HepG2 (cell line): ENCODE data around the gene SYNDIG1. TPM values are rescaled to one million over a fixed set of nuclear protein-coding genes. Genes with fewer than 3 reads are reported as not detected.

Experiments used
- ATAC-seq: fragments of 200-7000 bp; cut with Tn5 transposase; 3 replicates; pipeline ENCODE4 v1.9.1; 2020; ENCODE audit warnings: mild to moderate bottlenecking, moderate library complexity
- BruUV-seq: library from RNA; stranded (reverse); fragments of 400-500 nt; replicated peaks from 2 replicates; lab custom pipeline; 2021; lab: Mats Ljungman, UMichigan
- CTCF ChIA-PET: fragments of 300-600 bp; formaldehyde crosslinking; extraction: SDS; loops from one replicate; lab custom pipeline; 2021; ENCODE audit warnings: low total read pairs, inconsistent platforms, low intra/inter-chr PET ratio; lab: Yijun Ruan, JAX
- POLR2A ChIA-PET: fragments of 350-600 bp; sonication (Branson Sonifier 250); formaldehyde crosslinking; loops from one replicate; lab custom pipeline; 2020; ENCODE audit warnings: antibody characterized with exemption, inconsistent platforms; lab: Yijun Ruan, JAX
- DNase-seq: peaks from one replicate; pipeline ENCODE4 v3.0.0-alpha.2; 2015; ENCODE audit warnings: low spot score
- FAIRE-seq: peaks from 3 replicates; lab custom pipeline; 2011; peaks lifted over from hg19 to GRCh38; lab: Jason Lieb, UNC
- H2AFZ ChIP-seq: one replicate; pipeline ENCODE4 v1.6.1; 2011; ENCODE audit warnings: low read length, inconsistent platforms
- H3K27ac ChIP-seq: fragments of 300-600 bp; 3 replicates; pipeline ENCODE4 v1.8.0; 2011; ENCODE audit warnings: mixed run types, mild to moderate bottlenecking, mixed read lengths, low read length, inconsistent platforms; ENCODE audit not compliant: insufficient read depth; ENCODE audit errors: extremely low read length
- H3K27me3 ChIP-seq, 2 experiments: fragments of 200-600 bp in 1 of 2; 2 replicates in 1 of 2; 3 replicates in 1 of 2; pipeline versions ENCODE4 v1.6.0 to v1.8.0; 2011; ENCODE audit warnings: low read length in 2 of 2, mild to moderate bottlenecking in 2 of 2, moderate library complexity in 2 of 2, inconsistent platforms in 1 of 2; ENCODE audit not compliant: insufficient read depth in 2 of 2, control insufficient read depth in 1 of 2
- H3K36me3 ChIP-seq, 2 experiments: fragments of 200-600 bp in 1 of 2; replicated peaks in 1 of 2; 2 replicates in 1 of 2; 3 replicates in 1 of 2; pipeline versions ENCODE4 v1.5.1 to v1.8.0; 2011; ENCODE audit warnings: low read length in 2 of 2, inconsistent platforms in 1 of 2; ENCODE audit not compliant: insufficient read depth in 2 of 2, control insufficient read depth in 1 of 2
- H3K4me1 ChIP-seq: 2 replicates; pipeline ENCODE4 v1.5.1; 2012; ENCODE audit warnings: low read length, inconsistent platforms; ENCODE audit not compliant: insufficient read depth
- H3K4me2 ChIP-seq: 2 replicates; pipeline ENCODE4 v1.6.0; 2011; ENCODE audit warnings: low read depth, low read length, inconsistent platforms
- H3K4me3 ChIP-seq, 3 experiments: fragments of 200-600 bp in 1 of 3; sonication (generic), shearing (Covaris generic) in 1 of 3; replicated peaks in 1 of 3; 2 replicates each; pipeline ENCODE4 v1.5.1; 2011 to 2016; ENCODE audit warnings: low read length in 3 of 3, inconsistent platforms in 2 of 3, low read depth in 2 of 3, mild to moderate bottlenecking in 2 of 3, control low read depth in 1 of 3, mixed read lengths in 1 of 3; ENCODE audit not compliant: insufficient read depth in 1 of 3
- H3K79me2 ChIP-seq: one replicate; pipeline ENCODE4 v1.6.1; 2011; ENCODE audit warnings: low read length, inconsistent platforms; ENCODE audit not compliant: insufficient read depth
- H3K9ac ChIP-seq: 2 replicates; pipeline ENCODE4 v1.6.0; 2011; ENCODE audit warnings: mild to moderate bottlenecking, low read depth, low read length, inconsistent platforms; ENCODE audit not compliant: insufficient read depth
- H3K9me3 ChIP-seq: 2 replicates; pipeline ENCODE4 v1.5.1; 2012; ENCODE audit warnings: mild to moderate bottlenecking, low read length
- H4K20me1 ChIP-seq: 2 replicates; pipeline ENCODE4 v1.6.0; 2011; ENCODE audit warnings: inconsistent platforms, mild to moderate bottlenecking, low read length, moderate library complexity; ENCODE audit not compliant: insufficient read depth
- ATF7 ChIP-seq, 2 experiments: fragments of 450-650 bp in 1 of 2; sonication (generic) in 1 of 2; formaldehyde crosslinking in 1 of 2; IDR thresholded peaks; 2 replicates each; pipeline versions ENCODE4 v1.4.0 to v1.6.1; 2016 to 2020; ENCODE audit warnings: antibody characterized with exemption in 1 of 2, mild to moderate bottlenecking in 1 of 2, missing genetic modification reagents in 1 of 2
- HOMEZ ChIP-seq: IDR thresholded peaks from 2 replicates; pipeline ENCODE4 v1.6.1; 2016; ENCODE audit warnings: low read depth
- KDM2A ChIP-seq: sonication (generic); formaldehyde crosslinking; IDR thresholded peaks from 2 replicates; pipeline ENCODE4 v1.4.0; 2020; ENCODE audit warnings: low read depth, missing genetic modification reagents, borderline replicate concordance
- SMAD3 ChIP-seq: sonication (generic); formaldehyde crosslinking; IDR thresholded peaks from 2 replicates; pipeline ENCODE4 v1.4.0; 2020; ENCODE audit warnings: missing genetic modification reagents
- TP53 ChIP-seq: sonication (generic); formaldehyde crosslinking; conservative IDR thresholded peaks from 2 replicates; pipeline ENCODE4 v1.4.0; 2020; ENCODE audit warnings: missing genetic modification reagents
- YEATS2 ChIP-seq: sonication (generic); formaldehyde crosslinking; IDR thresholded peaks from 2 replicates; pipeline ENCODE4 v1.4.0; 2020; ENCODE audit warnings: missing genetic modification reagents, borderline replicate concordance
- ZFP37 ChIP-seq: sonication (generic); formaldehyde crosslinking; IDR thresholded peaks from 2 replicates; pipeline ENCODE4 v1.4.0; 2020; ENCODE audit warnings: missing genetic modification reagents, borderline replicate concordance
- ZNF280B ChIP-seq: sonication (generic); formaldehyde crosslinking; IDR thresholded peaks from 2 replicates; pipeline ENCODE4 v1.5.0; 2020; ENCODE audit warnings: missing genetic modification reagents, mild to moderate bottlenecking, borderline replicate concordance
- ZNF430 ChIP-seq: sonication (generic); formaldehyde crosslinking; IDR thresholded peaks from 2 replicates; pipeline ENCODE4 v1.9.0; 2021; ENCODE audit warnings: mild to moderate bottlenecking, missing genetic modification reagents
- ZNF546 ChIP-seq: sonication (generic); formaldehyde crosslinking; conservative IDR thresholded peaks from 2 replicates; pipeline ENCODE4 v1.8.1; 2023; ENCODE audit warnings: mild to moderate bottlenecking, missing genetic modification reagents
- ZNF567 ChIP-seq: sonication (generic); formaldehyde crosslinking; IDR thresholded peaks from 2 replicates; pipeline ENCODE4 v1.8.1; 2023; ENCODE audit warnings: mild to moderate bottlenecking, missing genetic modification reagents, borderline replicate concordance
- ZNF605 ChIP-seq: sonication (generic); formaldehyde crosslinking; IDR thresholded peaks from 2 replicates; pipeline ENCODE4 v1.8.0; 2022; ENCODE audit warnings: mild to moderate bottlenecking, missing genetic modification reagents
- ZNF766 ChIP-seq: sonication (generic); formaldehyde crosslinking; IDR thresholded peaks from 2 replicates; pipeline ENCODE4 v1.5.0; 2020; ENCODE audit warnings: missing genetic modification reagents, borderline replicate concordance
- ZNF772 ChIP-seq: sonication (generic); formaldehyde crosslinking; IDR thresholded peaks from 2 replicates; pipeline ENCODE4 v1.5.0; 2020; ENCODE audit warnings: mild to moderate bottlenecking, missing genetic modification reagents
- WGBS: methylation state at CpG from one replicate; pipeline ENCODE4 v1.1.6; 2017; ENCODE audit warnings: low lambda C conversion rate; 5-methylcytosine and 5-hydroxymethylcytosine counted together
- in situ Hi-C: cut with HindIII; loops from 2 replicates; pipeline ENCODE4 v1.10.0; 2017; ENCODE audit warnings: low pct_unique_long_range_greater_than_20kb; ENCODE audit not compliant: extremely low pct_ligation_motif_present
- intact Hi-C: fragments of 100-400 bp; cut with micrococcal nuclease; formaldehyde crosslinking; loops from one replicate; pipeline ENCODE4 v1.10.0; 2022; ENCODE audit not compliant: unreplicated experiment
- polyA plus RNA-seq, 8 experiments: library from polyadenylated mRNA; depleted of rRNA in 3 of 8; stranded (reverse) in 7 of 8; unstranded in 1 of 8; fragments of >200 nt; fragmentation: Illumina TruSeq in 4 of 8; extraction: Trizol in 4 of 8; gene quantifications; 2 replicates each; pipeline versions ENCODE4 v1.2.1 to v1.2.3, GENCODE V29; 2011 to 2016; ENCODE audit warnings: low read depth in 4 of 8, missing spikeins in 1 of 8, mixed read lengths in 1 of 8; ENCODE audit not compliant: insufficient read depth in 1 of 8
- total RNA-seq, 5 experiments: library from RNA; depleted of rRNA; stranded (reverse); fragments of >200 nt; fragmentation: Illumina TruSeq; extraction: Trizol; gene quantifications; 2 replicates each; pipeline ENCODE4 v1.2.3, GENCODE V29; 2016; ENCODE audit warnings: low read depth in 1 of 5
- TF ChIP-seq, protein P1 (sequence below): sonication (generic); formaldehyde crosslinking; IDR thresholded peaks from 2 replicates; pipeline ENCODE4 v1.9.0; 2021; ENCODE audit warnings: missing genetic modification reagents, mild to moderate bottlenecking, borderline replicate concordance

Gene SYNDIG1
- total and polyA plus RNA-seq, 2 of the 13 experiments (the other 11 are each of a cell fraction or from before 2014, with no cell fraction given), result not detected

- no peaks in the 10 kb centered on the region for H3K36me3 ChIP-seq
- peaks cover 0 to 5% of the 10 kb centered on the region in 2 experiments; a peak in 1 of 5 replicates for H3K27me3 ChIP-seq
- ChIA-PET POLR2A (no interaction called here), CTCF (no interaction called here)
- no peak for FAIRE-seq
- in situ Hi-C loops (no loop called here), intact Hi-C loops (no loop called here)
- no peak for DNase-seq
- no peak overlapping the region for H3K4me3 ChIP-seq
- 4% methylated on average over 6 of the region's 6 CpGs for WGBS
- no peak overlapping the region for H2AFZ ChIP-seq
- H3K9me3 ChIP-seq, result no peaks in the 10 kb centered on the region
- H3K4me1 ChIP-seq, result no peaks in the 10 kb centered on the region
- TF ChIP-seq ZNF772 (CRISPR knock-in tag) (no peak), ATF7 (IDR thresholded peaks at IDR 0.05) (no peak), ATF7 (CRISPR knock-in tag; IDR thresholded peaks at IDR 0.05) (no peak), ZNF546 (CRISPR knock-in tag) (no peak)
- no peaks in the 10 kb centered on the region for H3K79me2 ChIP-seq
- H3K27ac ChIP-seq, result no peak overlapping the region
- no peak overlapping the region for H3K9ac ChIP-seq
- ATAC-seq, result no peak
- H4K20me1 ChIP-seq, result no peaks in the 10 kb centered on the region
- no peak overlapping the region for H3K4me2 ChIP-seq
- no TSS peak for BruUV-seq
Observed at GRCh38 chr20:24455081-24455480, 14.3 kb upstream of the SYNDIG1 start.

DNA sequence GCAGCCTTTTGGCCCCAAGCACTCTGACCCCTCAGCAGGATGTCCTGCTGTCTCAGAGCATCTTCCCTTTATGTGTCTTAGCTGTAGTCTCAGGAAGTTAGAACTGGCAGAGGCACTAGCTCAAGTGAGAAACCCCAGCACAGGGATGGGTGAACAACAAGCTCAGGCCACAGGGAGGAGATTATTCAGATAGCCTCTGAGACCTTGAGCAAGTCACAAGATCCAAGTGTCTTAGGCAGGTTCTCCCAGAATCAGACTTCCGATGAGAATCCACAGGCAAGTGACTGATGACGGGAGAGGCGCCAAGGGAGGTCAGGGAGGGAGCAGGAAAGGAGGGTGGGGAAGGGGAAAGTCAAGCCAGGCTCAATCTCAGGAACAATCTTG lies 13.0 kb upstream of the SYNDIG1 start:
- ChIA-PET POLR2A (no interaction called here), CTCF (no interaction called here)
- in situ Hi-C loops, result no loop called here
- ATAC-seq (no peak), FAIRE-seq (no peak), DNase-seq (no peak)
- Histone ChIP-seq H3K36me3 (no peaks in the 10 kb centered on the region), H4K20me1 (no peaks in the 10 kb centered on the region), H3K4me3 (no peak overlapping the region), H3K79me2 (no peaks in the 10 kb centered on the region), H3K27ac (no peak overlapping the region), H3K4me2 (no peak overlapping the region), H2AFZ (no peak overlapping the region), H3K9ac (no peak overlapping the region), H3K4me1 (no peaks in the 10 kb centered on the region), H3K27me3 (peaks cover 0 to 5% of the 10 kb centered on the region in 2 experiments; a peak in 1 of 5 replicates), H3K9me3 (no peaks in the 10 kb centered on the region)
- BruUV-seq, result no TSS peak
- intact Hi-C loops, result no loop called here
- WGBS, result 8% methylated on average over 3 of the region's 3 CpGs
- no peak for TF ChIP-seq ZNF766 (CRISPR knock-in tag)
- TF ChIP-seq ZNF605 (CRISPR knock-in tag), result no peak
- TF ChIP-seq, protein P1, sequence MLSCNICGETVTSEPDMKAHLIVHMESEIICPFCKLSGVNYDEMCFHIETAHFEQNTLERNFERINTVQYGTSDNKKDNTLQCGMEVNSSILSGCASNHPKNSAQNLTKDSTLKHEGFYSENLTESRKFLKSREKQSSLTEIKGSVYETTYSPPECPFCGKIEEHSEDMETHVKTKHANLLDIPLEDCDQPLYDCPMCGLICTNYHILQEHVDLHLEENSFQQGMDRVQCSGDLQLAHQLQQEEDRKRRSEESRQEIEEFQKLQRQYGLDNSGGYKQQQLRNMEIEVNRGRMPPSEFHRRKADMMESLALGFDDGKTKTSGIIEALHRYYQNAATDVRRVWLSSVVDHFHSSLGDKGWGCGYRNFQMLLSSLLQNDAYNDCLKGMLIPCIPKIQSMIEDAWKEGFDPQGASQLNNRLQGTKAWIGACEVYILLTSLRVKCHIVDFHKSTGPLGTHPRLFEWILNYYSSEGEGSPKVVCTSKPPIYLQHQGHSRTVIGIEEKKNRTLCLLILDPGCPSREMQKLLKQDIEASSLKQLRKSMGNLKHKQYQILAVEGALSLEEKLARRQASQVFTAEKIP, result no peak
- TF ChIP-seq YEATS2 (CRISPR knock-in tag), result no peak
- no peak for TF ChIP-seq ZFP37 (CRISPR knock-in tag)
- no peak for TF ChIP-seq KDM2A
- no peak for TF ChIP-seq SMAD3 (CRISPR knock-in tag)
- TF ChIP-seq ZNF430 (CRISPR knock-in tag), result no peak
- TF ChIP-seq TP53 (CRISPR knock-in tag), result no peak
- no peak for TF ChIP-seq ZNF280B (CRISPR knock-in tag)
- TF ChIP-seq ZNF567, result no peak
- TF ChIP-seq HOMEZ (CRISPR knock-in tag), result no peak
